Vagina (tissue), 2 donors: ENCODE measurements around the gene SAFB.

Experiments used
- POLR2AphosphoS5 ChIP-seq, 2 donors: sonication (generic); formaldehyde crosslinking; IDR thresholded peaks; one replicate each; pipeline ENCODE4 v1.9.0; 2017; ENCODE audit warnings: antibody characterized with exemption in 2 of 2, mild to moderate bottlenecking in 2 of 2, low read depth in 1 of 2; ENCODE audit not compliant: insufficient read depth in 1 of 2
- TF ChIP-seq, protein P1 (sequence below), 3 experiments: fragments of 450-650 bp in 2 of 3; fragments of 200-600 bp in 1 of 3; sonication (generic) in 1 of 3; IDR thresholded peaks; one replicate each; pipeline ENCODE4 v1.5.1; 2017 to 2019; ENCODE audit warnings: antibody characterized with exemption in 3 of 3, mild to moderate bottlenecking in 2 of 3, moderate library complexity in 2 of 3

DNA sequence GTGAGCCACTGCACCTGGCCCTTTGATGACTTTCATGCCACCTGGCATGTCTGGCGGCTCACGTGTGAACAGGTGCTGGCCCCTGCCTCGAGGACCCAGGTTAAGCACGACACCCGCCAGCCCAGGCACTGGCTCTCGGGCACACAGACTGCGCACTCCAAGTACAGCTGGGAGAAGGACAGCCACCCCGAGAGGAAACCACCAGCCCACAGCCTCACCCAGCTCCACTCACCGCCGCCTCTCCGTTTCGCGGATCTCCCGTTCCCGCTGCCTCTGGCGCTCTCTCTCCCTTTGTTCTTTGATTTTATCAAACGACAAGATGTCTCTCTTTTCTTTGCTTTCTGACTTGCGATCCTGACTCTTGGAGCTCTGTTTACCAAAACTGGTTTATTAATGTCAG lies 27.8 kb upstream of the SAFB start:
- TF ChIP-seq, protein P1, sequence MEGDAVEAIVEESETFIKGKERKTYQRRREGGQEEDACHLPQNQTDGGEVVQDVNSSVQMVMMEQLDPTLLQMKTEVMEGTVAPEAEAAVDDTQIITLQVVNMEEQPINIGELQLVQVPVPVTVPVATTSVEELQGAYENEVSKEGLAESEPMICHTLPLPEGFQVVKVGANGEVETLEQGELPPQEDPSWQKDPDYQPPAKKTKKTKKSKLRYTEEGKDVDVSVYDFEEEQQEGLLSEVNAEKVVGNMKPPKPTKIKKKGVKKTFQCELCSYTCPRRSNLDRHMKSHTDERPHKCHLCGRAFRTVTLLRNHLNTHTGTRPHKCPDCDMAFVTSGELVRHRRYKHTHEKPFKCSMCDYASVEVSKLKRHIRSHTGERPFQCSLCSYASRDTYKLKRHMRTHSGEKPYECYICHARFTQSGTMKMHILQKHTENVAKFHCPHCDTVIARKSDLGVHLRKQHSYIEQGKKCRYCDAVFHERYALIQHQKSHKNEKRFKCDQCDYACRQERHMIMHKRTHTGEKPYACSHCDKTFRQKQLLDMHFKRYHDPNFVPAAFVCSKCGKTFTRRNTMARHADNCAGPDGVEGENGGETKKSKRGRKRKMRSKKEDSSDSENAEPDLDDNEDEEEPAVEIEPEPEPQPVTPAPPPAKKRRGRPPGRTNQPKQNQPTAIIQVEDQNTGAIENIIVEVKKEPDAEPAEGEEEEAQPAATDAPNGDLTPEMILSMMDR (IDR thresholded peaks at IDR 0.05) = no peak
- no peak for TF ChIP-seq POLR2AphosphoS5 (IDR thresholded peaks at IDR 0.05; ENCODE audit: insufficient read depth in 1 of 2, low read depth in 1 of 2)
